Mesendoderm (in vitro differentiated cells): ENCODE measurements around the gene ADORA2A.

ENCODE experiments used
- DNase-seq: peaks from one replicate; pipeline ENCODE4 v3.0.0; 2013
- H2AK5ac ChIP-seq: 2 replicates; pipeline ENCODE4 v1.6.1; 2013; ENCODE audit warnings: low read length, inconsistent platforms
- H2BK120ac ChIP-seq: 2 replicates; pipeline ENCODE4 v1.6.1; 2013; ENCODE audit warnings: low read depth, mild to moderate bottlenecking, low read length, moderate library complexity, mixed read lengths
- H2BK15ac ChIP-seq: replicated peaks from 2 replicates; pipeline ENCODE4 v1.6.1; 2013; ENCODE audit warnings: low read depth, mild to moderate bottlenecking, moderate library complexity
- H2BK5ac ChIP-seq: 2 replicates; pipeline ENCODE4 v1.6.1; 2013; ENCODE audit warnings: low read length, inconsistent platforms
- H3K18ac ChIP-seq: 2 replicates; pipeline ENCODE4 v1.6.1; 2013; ENCODE audit warnings: mild to moderate bottlenecking, low read length, mixed read lengths
- H3K23ac ChIP-seq: one replicate; pipeline ENCODE4 v1.6.1; 2013; ENCODE audit warnings: low read length
- H3K27ac ChIP-seq: 2 replicates; pipeline ENCODE4 v1.5.1; 2013; ENCODE audit warnings: low read depth, mild to moderate bottlenecking, inconsistent platforms, low read length, moderate library complexity
- H3K27me3 ChIP-seq: 2 replicates; pipeline ENCODE4 v1.6.1; 2013; ENCODE audit warnings: low read length, control low read depth, mild to moderate bottlenecking, inconsistent platforms; ENCODE audit not compliant: insufficient read depth, poor library complexity
- H3K36me3 ChIP-seq: 2 replicates; pipeline ENCODE4 v1.6.1; 2013; ENCODE audit warnings: low read length, inconsistent platforms; ENCODE audit not compliant: control insufficient read depth, insufficient read depth
- H3K4ac ChIP-seq: one replicate; pipeline ENCODE4 v1.6.1; 2013; ENCODE audit warnings: low read depth, mild to moderate bottlenecking, low read length, moderate library complexity
- H3K4me1 ChIP-seq: 2 replicates; pipeline ENCODE4 v1.6.1; 2013; ENCODE audit warnings: low read depth, low read length, inconsistent platforms; ENCODE audit not compliant: control insufficient read depth
- H3K4me2 ChIP-seq: 2 replicates; pipeline ENCODE4 v1.6.1; 2013; ENCODE audit warnings: low read length
- H3K4me3 ChIP-seq: 2 replicates; pipeline ENCODE4 v1.5.1; 2013; ENCODE audit warnings: mild to moderate bottlenecking, low read length
- H3K56ac ChIP-seq: one replicate; pipeline ENCODE4 v1.6.1; 2013; ENCODE audit warnings: low read length
- H3K79me1 ChIP-seq: 2 replicates; pipeline ENCODE4 v1.6.1; 2013; ENCODE audit warnings: low read length, inconsistent platforms
- H3K79me2 ChIP-seq: 2 replicates; pipeline ENCODE4 v1.6.1; 2013; ENCODE audit warnings: mild to moderate bottlenecking, low read length; ENCODE audit not compliant: control insufficient read depth, insufficient read depth
- H3K9ac ChIP-seq: 2 replicates; pipeline ENCODE4 v1.6.1; 2013; ENCODE audit warnings: low read length, inconsistent platforms
- H4K5ac ChIP-seq: one replicate; pipeline ENCODE4 v1.6.1; 2013; ENCODE audit warnings: low read length
- H4K8ac ChIP-seq: one replicate; pipeline ENCODE4 v1.6.1; 2013; ENCODE audit warnings: low read depth, mild to moderate bottlenecking, control low read depth, low read length, moderate library complexity
- WGBS: extraction: QIAGEN DNeasy Blood & Tissue Kit; methylation state at CpG from one replicate; pipeline ENCODE4 v1.1.7; 2013; ENCODE audit warnings: low lambda C conversion rate, missing lambda C conversion rate; ENCODE audit not compliant: insufficient coverage; ENCODE audit errors: extremely low coverage; 5-methylcytosine and 5-hydroxymethylcytosine counted together

Gene ADORA2A

DNA sequence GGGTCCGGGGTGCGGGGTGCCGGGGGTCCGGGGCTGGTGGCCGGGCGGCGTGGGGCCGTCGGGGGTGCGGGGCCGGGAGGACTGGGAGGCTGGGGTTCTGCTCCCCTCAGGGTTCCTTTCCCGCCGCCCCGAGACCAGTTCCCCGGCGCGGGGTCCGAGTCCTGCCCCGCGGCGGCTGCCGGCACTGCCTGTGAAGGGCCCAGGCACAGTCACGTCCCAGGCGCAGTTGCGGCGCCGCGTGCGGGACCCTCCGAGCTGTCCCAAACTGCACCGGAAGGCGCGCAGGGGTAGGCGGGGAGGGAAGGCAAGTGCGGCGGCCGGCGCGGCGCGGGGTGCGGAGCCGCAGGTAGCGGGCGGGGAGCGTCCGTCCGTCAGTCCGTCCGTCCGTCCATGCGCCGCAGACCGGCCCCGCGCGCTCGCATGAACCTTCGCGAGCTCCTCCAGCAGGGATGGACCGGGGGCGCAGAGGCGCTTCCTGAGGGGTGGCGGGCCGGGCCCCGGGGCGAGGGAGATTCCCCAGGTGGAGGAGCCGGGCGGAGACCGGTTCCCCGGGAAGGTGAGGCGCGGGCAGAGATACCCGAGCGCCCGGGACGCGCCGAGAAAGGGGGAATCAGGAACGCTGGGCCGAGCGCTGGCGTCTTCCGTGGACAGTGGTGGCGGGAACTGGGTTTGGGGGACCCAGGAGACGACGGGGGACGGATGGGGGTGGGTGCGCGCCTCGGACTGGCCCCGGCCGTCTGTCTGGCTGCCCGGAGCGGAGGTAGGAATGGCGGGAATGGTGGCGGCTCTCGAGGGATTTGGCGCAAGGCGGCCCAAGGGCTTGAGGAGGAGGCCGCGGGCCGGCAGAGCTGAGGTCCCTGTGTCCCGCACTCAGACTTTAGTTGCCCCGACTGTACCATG lies 3.1 kb upstream of the ADORA2A start:
- no peak overlapping the region for H4K5ac ChIP-seq
- no peak overlapping the region for H3K27ac ChIP-seq
- no CpG with 5 or more reads among the region's 105 CpGs for WGBS
- H3K4ac ChIP-seq = no peak overlapping the region
- no peak overlapping the region for H2BK120ac ChIP-seq
- peak overlapping the region; percentile 30 for H3K4me3 ChIP-seq
- peak overlapping the region; percentile 83 for H3K56ac ChIP-seq
- H3K27me3 ChIP-seq = no peaks in the 10 kb centered on the region
- no peaks in the 10 kb centered on the region for H3K79me2 ChIP-seq
- DNase-seq = no peak
- H3K23ac ChIP-seq = peak overlapping the region; percentile 66
- no peak overlapping the region for H2AK5ac ChIP-seq
- no peak overlapping the region for H2BK15ac ChIP-seq
- H3K79me1 ChIP-seq = no peaks in the 10 kb centered on the region
- H3K4me1 ChIP-seq = no peaks in the 10 kb centered on the region
- H2BK5ac ChIP-seq = no peak overlapping the region
- no peaks in the 10 kb centered on the region for H3K36me3 ChIP-seq
- H3K18ac ChIP-seq = peak overlapping the region; percentile 11
- peak overlapping the region; percentile 66 for H3K4me2 ChIP-seq
- peak overlapping the region; percentile 69 for H3K9ac ChIP-seq
- H4K8ac ChIP-seq = no peak overlapping the region

DNA sequence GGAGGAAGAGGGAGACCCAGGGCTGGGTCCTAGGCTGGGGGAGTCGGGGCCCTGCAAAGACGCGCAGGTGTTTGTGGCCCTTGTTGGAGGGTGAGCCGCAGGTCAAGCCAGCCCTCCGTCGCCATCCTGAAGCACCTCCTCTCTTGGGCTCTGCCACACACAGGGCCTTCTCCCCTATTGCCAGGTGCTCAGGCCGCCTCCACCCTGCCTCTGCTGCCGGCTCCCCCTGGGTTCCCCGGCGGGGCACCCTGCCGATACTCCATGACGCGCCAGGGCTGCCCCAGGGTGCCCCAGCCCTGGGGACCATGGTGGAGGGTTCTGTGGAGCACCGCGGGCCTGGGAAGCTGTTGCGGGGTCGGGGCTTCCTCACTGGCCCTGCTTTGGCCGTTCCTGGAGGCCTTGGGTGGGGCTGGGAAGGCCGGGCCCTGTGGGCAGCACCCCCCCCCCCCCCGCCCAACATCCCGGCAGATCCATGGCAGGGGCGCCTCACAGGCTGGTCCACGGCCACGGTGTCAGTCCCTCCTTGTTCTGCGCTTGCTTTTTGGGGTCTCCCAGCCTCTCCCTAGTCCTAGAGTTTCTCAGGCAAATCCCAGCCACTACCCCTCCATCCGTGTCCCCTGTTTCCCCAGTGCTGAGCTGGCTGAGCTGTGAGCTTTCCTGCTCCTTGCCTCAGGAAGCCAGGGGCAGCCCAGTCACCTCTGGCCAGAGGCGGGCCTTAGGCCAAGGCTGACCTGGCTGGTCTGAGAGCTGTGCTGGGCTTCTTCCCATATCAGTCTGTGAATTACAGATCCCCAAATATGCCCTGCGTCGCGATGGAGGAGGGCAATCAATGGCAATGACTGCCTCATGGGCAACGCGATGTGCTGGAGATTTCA lies 2.3 kb upstream of the ADORA2A start:
- H2BK120ac ChIP-seq = no peak overlapping the region
- no peak overlapping the region for H2BK15ac ChIP-seq
- H3K9ac ChIP-seq = no peak overlapping the region
- no peaks in the 10 kb centered on the region for H3K27me3 ChIP-seq
- no peaks in the 10 kb centered on the region for H3K79me1 ChIP-seq
- no peak for DNase-seq
- H3K23ac ChIP-seq = no peak overlapping the region
- H2BK5ac ChIP-seq = no peak overlapping the region
- H3K79me2 ChIP-seq = no peaks in the 10 kb centered on the region
- H3K4me3 ChIP-seq = no peak overlapping the region
- no peak overlapping the region for H3K4me2 ChIP-seq
- WGBS = no CpG with 5 or more reads among the region's 32 CpGs
- H3K18ac ChIP-seq = no peak overlapping the region
- no peak overlapping the region for H3K4ac ChIP-seq
- no peaks in the 10 kb centered on the region for H3K4me1 ChIP-seq
- H3K56ac ChIP-seq = no peak overlapping the region
- H2AK5ac ChIP-seq = no peak overlapping the region
- H4K5ac ChIP-seq = no peak overlapping the region
- no peak overlapping the region for H4K8ac ChIP-seq
- no peak overlapping the region for H3K27ac ChIP-seq
- H3K36me3 ChIP-seq = no peaks in the 10 kb centered on the region

DNA sequence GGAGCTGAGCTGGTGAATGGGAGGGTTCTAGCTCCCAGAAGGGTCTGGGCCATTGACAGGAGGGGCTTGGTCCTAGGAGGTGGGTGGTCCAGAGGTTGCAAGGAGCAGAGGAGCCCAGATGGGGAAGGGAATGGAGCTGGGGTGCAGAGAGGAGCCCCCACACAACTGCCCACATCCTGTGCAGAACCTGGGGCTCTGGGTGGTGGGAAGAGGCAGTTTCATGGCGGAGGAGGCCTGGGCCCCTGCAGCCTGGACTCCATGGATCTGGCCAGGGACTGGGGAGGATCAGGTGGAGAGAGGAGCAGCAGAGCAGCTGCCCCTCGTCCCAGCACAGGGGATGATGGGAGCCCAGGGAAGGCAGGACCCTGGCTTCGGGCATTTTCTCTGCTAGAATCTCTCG lies 963 bp upstream of the ADORA2A start:
- Histone ChIP-seq H3K4ac (no peak overlapping the region), H2BK15ac (no peak overlapping the region), H4K5ac (no peak overlapping the region), H3K4me2 (no peak overlapping the region), H3K27me3 (no peaks in the 10 kb centered on the region), H3K23ac (no peak overlapping the region), H3K79me1 (no peaks in the 10 kb centered on the region), H3K36me3 (no peaks in the 10 kb centered on the region), H3K27ac (no peak overlapping the region), H2AK5ac (no peak overlapping the region), H3K9ac (no peak overlapping the region), H3K18ac (no peak overlapping the region), H3K79me2 (no peaks in the 10 kb centered on the region), H3K4me3 (no peak overlapping the region), H4K8ac (no peak overlapping the region), H3K4me1 (no peaks in the 10 kb centered on the region), H2BK120ac (no peak overlapping the region), H2BK5ac (no peak overlapping the region), H3K56ac (no peak overlapping the region)
- no CpG with 5 or more reads among the region's 4 CpGs for WGBS
- DNase-seq = no peak

DNA sequence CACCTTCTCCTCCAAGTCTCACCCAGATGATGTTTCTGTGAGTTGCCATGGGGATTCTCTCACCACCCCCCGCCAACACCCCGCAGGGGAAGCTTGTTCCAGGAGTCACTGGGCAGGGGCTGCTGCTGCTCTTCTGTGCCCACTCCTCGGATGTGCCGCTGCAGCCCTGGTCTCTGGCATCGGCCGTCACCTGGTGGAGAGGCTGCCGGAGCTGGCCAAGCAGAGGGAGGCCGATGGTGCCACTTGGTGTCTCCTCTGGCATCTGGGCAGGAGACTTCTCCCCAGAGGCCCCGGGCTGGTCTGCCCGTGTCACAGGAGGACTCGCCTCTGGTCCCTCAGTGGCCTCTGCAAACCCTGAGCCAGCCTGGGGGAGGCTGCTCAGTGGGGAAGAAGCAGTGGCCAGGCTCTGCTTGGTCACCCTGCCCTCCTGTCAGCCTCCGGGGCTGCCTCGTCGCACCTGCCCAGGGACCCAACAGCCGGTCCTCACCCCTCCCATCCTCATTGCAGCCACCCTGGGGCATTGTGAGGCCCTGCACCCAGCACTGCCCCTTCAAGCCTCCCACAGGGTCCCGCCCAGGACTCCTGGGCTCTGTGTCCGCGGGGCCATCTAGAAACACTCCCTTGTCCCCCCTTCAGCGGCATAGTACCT lies 424 bp upstream of the ADORA2A start:
- Histone ChIP-seq H3K27ac (no peak overlapping the region), H3K4me1 (no peaks in the 10 kb centered on the region), H3K56ac (no peak overlapping the region), H3K27me3 (no peaks in the 10 kb centered on the region), H3K4ac (no peak overlapping the region), H2BK120ac (no peak overlapping the region), H3K79me2 (no peaks in the 10 kb centered on the region), H3K9ac (no peak overlapping the region), H4K8ac (no peak overlapping the region), H4K5ac (no peak overlapping the region), H2BK15ac (no peak overlapping the region), H3K36me3 (no peaks in the 10 kb centered on the region), H2AK5ac (no peak overlapping the region), H3K79me1 (no peaks in the 10 kb centered on the region), H3K23ac (no peak overlapping the region), H3K4me2 (no peak overlapping the region), H3K18ac (no peak overlapping the region), H3K4me3 (no peak overlapping the region), H2BK5ac (no peak overlapping the region)
- no peak for DNase-seq
- no CpG with 5 or more reads among the region's 19 CpGs for WGBS

DNA sequence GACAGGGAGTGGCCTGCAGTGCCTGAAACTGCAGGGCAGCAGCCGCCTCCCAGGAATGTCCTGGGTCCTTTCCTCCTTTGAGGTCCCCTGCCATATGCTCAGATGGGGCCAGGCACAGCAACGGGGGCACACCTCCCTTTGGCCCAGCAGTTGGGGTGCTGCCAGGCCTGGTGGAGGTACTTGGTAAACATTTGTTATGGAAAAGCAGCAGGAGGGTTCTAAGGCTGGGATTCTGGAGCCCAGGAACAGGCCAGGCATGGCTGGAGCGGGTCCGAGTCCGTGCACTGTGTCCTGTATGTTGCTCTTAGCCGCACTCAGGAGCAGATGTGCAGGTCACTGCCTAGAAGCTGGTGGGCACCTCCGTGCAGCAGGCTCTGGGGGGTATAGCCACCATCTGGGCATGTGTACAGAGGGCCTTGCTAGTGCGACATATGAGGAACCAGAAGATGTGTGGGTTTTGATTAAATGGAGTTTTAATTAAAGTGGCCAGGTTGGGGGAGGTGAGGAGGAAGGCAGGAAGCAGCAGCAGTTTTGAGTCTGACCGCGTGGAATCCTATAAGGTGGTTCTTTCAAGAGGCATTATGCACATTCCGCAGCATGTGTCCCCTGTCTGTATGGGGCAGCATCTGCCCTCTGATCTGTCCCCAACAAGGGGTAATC lies 1.5 kb downstream of the ADORA2A start:
- DNase-seq = no peak
- no peak overlapping the region for H3K18ac ChIP-seq
- H2BK5ac ChIP-seq = no peak overlapping the region
- no peaks in the 10 kb centered on the region for H3K27me3 ChIP-seq
- H3K79me1 ChIP-seq = no peaks in the 10 kb centered on the region
- WGBS = no CpG with 5 or more reads among the region's 11 CpGs
- H3K4me2 ChIP-seq = no peak overlapping the region
- H3K56ac ChIP-seq = peak overlapping the region; percentile 60
- H3K4ac ChIP-seq = no peak overlapping the region
- no peaks in the 10 kb centered on the region for H3K4me1 ChIP-seq
- peak overlapping the region; percentile 97 for H3K23ac ChIP-seq
- H2AK5ac ChIP-seq = no peak overlapping the region
- no peak overlapping the region for H2BK15ac ChIP-seq
- H3K27ac ChIP-seq = no peak overlapping the region
- no peak overlapping the region for H3K4me3 ChIP-seq
- H4K5ac ChIP-seq = no peak overlapping the region
- no peaks in the 10 kb centered on the region for H3K36me3 ChIP-seq
- no peak overlapping the region for H3K9ac ChIP-seq
- no peaks in the 10 kb centered on the region for H3K79me2 ChIP-seq
- no peak overlapping the region for H2BK120ac ChIP-seq
- no peak overlapping the region for H4K8ac ChIP-seq
